WI38 (cell line): Measurements from ENCODE around the gene OR5H2.

Experiments
- H3K4me3 ChIP-seq: 2 replicates; pipeline ENCODE4 v1.5.1; 2011; ENCODE audit warnings: low read depth, mild to moderate bottlenecking, control low read depth, low read length
- TF ChIP-seq, protein P1 (sequence below): IDR thresholded peaks from 2 replicates; pipeline ENCODE4 v1.5.1; 2012; ENCODE audit warnings: low read depth, mild to moderate bottlenecking, control low read depth, low read length

OR5H2 gene

GRCh38 chr3:98322101-98322500, 39.8 kb downstream of the OR5H2 start:
- TF ChIP-seq, protein P1, sequence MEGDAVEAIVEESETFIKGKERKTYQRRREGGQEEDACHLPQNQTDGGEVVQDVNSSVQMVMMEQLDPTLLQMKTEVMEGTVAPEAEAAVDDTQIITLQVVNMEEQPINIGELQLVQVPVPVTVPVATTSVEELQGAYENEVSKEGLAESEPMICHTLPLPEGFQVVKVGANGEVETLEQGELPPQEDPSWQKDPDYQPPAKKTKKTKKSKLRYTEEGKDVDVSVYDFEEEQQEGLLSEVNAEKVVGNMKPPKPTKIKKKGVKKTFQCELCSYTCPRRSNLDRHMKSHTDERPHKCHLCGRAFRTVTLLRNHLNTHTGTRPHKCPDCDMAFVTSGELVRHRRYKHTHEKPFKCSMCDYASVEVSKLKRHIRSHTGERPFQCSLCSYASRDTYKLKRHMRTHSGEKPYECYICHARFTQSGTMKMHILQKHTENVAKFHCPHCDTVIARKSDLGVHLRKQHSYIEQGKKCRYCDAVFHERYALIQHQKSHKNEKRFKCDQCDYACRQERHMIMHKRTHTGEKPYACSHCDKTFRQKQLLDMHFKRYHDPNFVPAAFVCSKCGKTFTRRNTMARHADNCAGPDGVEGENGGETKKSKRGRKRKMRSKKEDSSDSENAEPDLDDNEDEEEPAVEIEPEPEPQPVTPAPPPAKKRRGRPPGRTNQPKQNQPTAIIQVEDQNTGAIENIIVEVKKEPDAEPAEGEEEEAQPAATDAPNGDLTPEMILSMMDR, result no peak
- no peak overlapping the region for H3K4me3 ChIP-seq

DNA sequence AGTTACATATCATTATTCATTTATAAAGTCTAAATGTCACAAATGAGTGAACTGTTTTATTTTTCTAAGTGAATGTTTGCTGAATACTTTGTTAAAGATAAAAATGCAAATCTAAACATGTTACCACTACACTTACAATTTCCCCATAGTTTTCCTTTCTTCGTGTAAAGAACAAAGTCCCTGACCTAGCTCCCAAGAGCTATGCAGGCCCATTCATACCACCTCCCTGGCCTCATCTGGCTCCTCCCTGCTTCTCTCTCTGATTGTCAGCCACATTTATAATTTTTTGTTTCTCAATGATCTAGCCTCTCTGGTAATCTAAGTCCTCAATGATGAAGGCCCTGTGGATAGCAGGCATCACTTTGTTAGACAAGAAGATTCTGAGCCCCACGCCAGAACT, 40.4 kb downstream of the OR5H2 start:
- H3K4me3 ChIP-seq, result no peak overlapping the region
- TF ChIP-seq, protein P1, result no peak

GRCh38 chr3:98323425-98323824, 41.1 kb downstream of the OR5H2 start:
- H3K4me3 ChIP-seq, result no peak overlapping the region
- TF ChIP-seq, protein P1, result no peak

DNA sequence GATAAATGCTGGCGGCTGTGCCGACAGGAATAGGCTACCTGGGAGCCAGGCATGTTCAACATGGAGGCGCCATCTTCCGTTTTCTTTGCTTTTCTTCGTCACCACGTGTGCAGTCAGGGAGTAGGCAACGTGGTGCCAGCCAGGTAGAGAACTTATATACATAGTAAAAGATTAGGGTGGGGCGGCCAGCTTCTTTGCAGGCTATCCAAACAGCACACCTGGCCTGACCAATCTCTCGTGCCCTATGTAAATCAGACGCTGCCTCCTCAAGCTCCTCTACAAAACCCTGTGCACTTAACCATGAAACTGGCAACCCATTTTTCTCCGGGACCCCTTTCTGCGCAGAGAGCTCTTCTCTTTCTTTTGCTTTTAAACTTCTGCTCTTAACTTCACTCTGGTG, 42.8 kb downstream of the OR5H2 start:
- TF ChIP-seq, protein P1, result no peak
- H3K4me3 ChIP-seq, result no peak overlapping the region

GRCh38 chr3:98326105-98326893, 44.0 kb downstream of the OR5H2 start:
- H3K4me3 ChIP-seq, result no peak overlapping the region
- TF ChIP-seq, protein P1, result no peak

GRCh38 chr3:98326945-98327344, 44.6 kb downstream of the OR5H2 start:
- no peak overlapping the region for H3K4me3 ChIP-seq
- TF ChIP-seq, protein P1, result no peak

DNA sequence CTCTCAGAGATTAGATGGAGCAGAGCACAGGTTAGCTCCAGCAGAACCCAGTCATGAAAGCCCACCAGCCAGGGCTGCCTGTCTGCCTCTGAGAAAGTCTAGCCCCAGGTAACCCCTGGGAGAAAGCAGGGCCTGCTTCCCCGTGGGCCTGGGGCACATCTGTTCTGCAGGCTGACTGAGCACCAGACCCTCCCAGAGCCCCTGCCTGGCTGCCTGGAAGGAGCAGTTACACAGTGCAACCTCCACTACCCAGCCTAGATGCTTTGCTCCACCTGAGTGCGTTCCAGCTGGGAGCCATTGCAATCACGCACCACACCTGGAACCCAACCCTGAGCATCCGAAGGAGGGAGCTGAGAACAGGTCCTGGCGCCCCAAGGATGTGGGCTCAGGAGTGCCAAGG, 46.6 kb downstream of the OR5H2 start:
- H3K4me3 ChIP-seq, result no peak overlapping the region
- TF ChIP-seq, protein P1, result no peak
